ENCODE results near the gene MAB21L3. TPM values are rescaled to one million over a fixed set of nuclear protein-coding genes. Genes with fewer than 3 reads are reported as not detected.

MAB21L3 gene
- total RNA-seq, 3 donors from 2014 or later = 0.29 to 0.80 TPM; not detected in 1

GRCh38 chr1:116182019-116182714 lies 71.0 kb downstream of the MAB21L3 start:
- Histone ChIP-seq H3K27ac (no peak overlapping the region), H3K36me3 (no peaks in the 10 kb centered on the region), H3K9me3 (no peaks in the 10 kb centered on the region), H3K4me3 (no peak overlapping the region), H3K27me3 (no peaks in the 10 kb centered on the region), H3K4me1 (no peaks in the 10 kb centered on the region)
- DNase-seq (ENCODE audit: low spot score in 2 of 2) = no peak
- TF ChIP-seq POLR2A (IDR thresholded peaks at IDR 0.05) (no peak), POLR2AphosphoS5 (IDR thresholded peaks at IDR 0.05) (no peak), CTCF (IDR thresholded peaks at IDR 0.05) (no peak)
- intact Hi-C loops (cut with DNase I; ENCODE audit: low total_unique reads) = no loop called here

Other genes starting within 250 kb of the MAB21L3 start
- 10 to 100 TPM in 1 of 3 donors, 1 to 10 TPM in 2; 5.6 to 10.1 (median 7.8) TPM for gene SLC22A15, start 134.9 kb upstream of the MAB21L3 start, total RNA-seq

Data from breast epithelium (tissue), 4 donors.